HepG2 (cell line): Measurements from ENCODE around the gene SRRT. TPM values are rescaled to one million over a fixed set of nuclear protein-coding genes. Genes with fewer than 3 reads are reported as not detected.
A peak's percentile ranks its signal among the peaks of the same experiment; 100 is the strongest.

Experiments used
- ARID2 ChIP-seq: sonication (generic); formaldehyde crosslinking; IDR thresholded peaks from 2 replicates; pipeline ENCODE4 v1.8.1; 2022; ENCODE audit warnings: mild to moderate bottlenecking, missing genetic modification reagents, borderline replicate concordance
- BCL6 ChIP-seq: IDR thresholded peaks from 2 replicates; pipeline ENCODE4 v1.6.1; 2016; ENCODE audit warnings: missing genetic modification reagents, missing compliant biosample characterization
- CEBPB ChIP-seq: IDR thresholded peaks from 2 replicates; pipeline ENCODE4 v1.6.1; 2011; ENCODE audit warnings: low read depth, low read length, improper control_type of control experiment, borderline replicate concordance
- CREM ChIP-seq, 2 experiments: sonication (generic) in 1 of 2; formaldehyde crosslinking in 1 of 2; IDR thresholded peaks; 2 replicates each; pipeline versions ENCODE4 v1.4.0 to v1.6.1; 2016 to 2020; ENCODE audit warnings: antibody characterized with exemption in 1 of 2, mild to moderate bottlenecking in 1 of 2, missing genetic modification reagents in 1 of 2
- HMGA1 ChIP-seq: sonication (generic); formaldehyde crosslinking; conservative IDR thresholded peaks from 2 replicates; pipeline ENCODE4 v1.4.0; 2020; ENCODE audit warnings: missing genetic modification reagents
- JDP2 ChIP-seq: sonication (generic); formaldehyde crosslinking; IDR thresholded peaks from 2 replicates; pipeline ENCODE4 v1.8.1; 2022; ENCODE audit warnings: missing genetic modification reagents, borderline replicate concordance
- KDM5B ChIP-seq: sonication (generic); formaldehyde crosslinking; IDR thresholded peaks from 2 replicates; pipeline ENCODE4 v1.4.0; 2020; ENCODE audit warnings: missing genetic modification reagents, mild to moderate bottlenecking, borderline replicate concordance
- KMT2B ChIP-seq: IDR thresholded peaks from 2 replicates; pipeline ENCODE4 v1.6.1; 2016; ENCODE audit warnings: missing genetic modification reagents, missing compliant biosample characterization
- MED13 ChIP-seq: sonication (generic); formaldehyde crosslinking; IDR thresholded peaks from 2 replicates; pipeline ENCODE4 v1.5.0; 2020; ENCODE audit warnings: missing genetic modification reagents
- MIXL1 ChIP-seq: IDR thresholded peaks from 2 replicates; pipeline ENCODE4 v1.6.1; 2016
- MTF1 ChIP-seq: sonication (generic); formaldehyde crosslinking; IDR thresholded peaks from 2 replicates; pipeline ENCODE4 v1.5.0; 2020; ENCODE audit warnings: missing genetic modification reagents
- NONO ChIP-seq, 2 experiments: fragments of 450-650 bp in 1 of 2; sonication (generic) in 1 of 2; formaldehyde crosslinking in 1 of 2; IDR thresholded peaks in 1 of 2; conservative IDR thresholded peaks in 1 of 2; 2 replicates each; pipeline versions ENCODE4 v1.6.1 to v1.8.0; 2017 to 2022; ENCODE audit warnings: mild to moderate bottlenecking in 1 of 2, missing genetic modification reagents in 1 of 2, moderate library complexity in 1 of 2
- PAF1 ChIP-seq: IDR thresholded peaks from 2 replicates; pipeline ENCODE4 v1.6.1; 2016; ENCODE audit warnings: missing genetic modification reagents, missing compliant biosample characterization
- SUZ12 ChIP-seq: fragments of 150-350 bp; IDR thresholded peaks from 2 replicates; pipeline ENCODE4 v1.6.1; 2014; ENCODE audit warnings: low read depth, low read length
- TGIF2 ChIP-seq: IDR thresholded peaks from 2 replicates; pipeline ENCODE4 v1.6.1; 2016; ENCODE audit warnings: control low read depth, missing compliant biosample characterization
- THAP11 ChIP-seq: IDR thresholded peaks from 2 replicates; pipeline ENCODE4 v1.6.1; 2016; ENCODE audit warnings: missing biosample characterization, missing genetic modification reagents
- ZMYM4 ChIP-seq: sonication (generic); formaldehyde crosslinking; IDR thresholded peaks from 2 replicates; pipeline ENCODE4 v1.8.1; 2023; ENCODE audit warnings: mild to moderate bottlenecking, missing genetic modification reagents
- ZNF331 ChIP-seq: sonication (generic); formaldehyde crosslinking; IDR thresholded peaks from 2 replicates; pipeline ENCODE4 v1.4.0; 2020; ENCODE audit warnings: missing genetic modification reagents
- ZNF34 ChIP-seq: sonication (generic); formaldehyde crosslinking; IDR thresholded peaks from 2 replicates; pipeline ENCODE4 v1.4.0; 2020; ENCODE audit warnings: mild to moderate bottlenecking, missing genetic modification reagents, borderline replicate concordance
- ZNF547 ChIP-seq: sonication (generic); formaldehyde crosslinking; IDR thresholded peaks from 2 replicates; pipeline ENCODE4 v1.5.1; 2020; ENCODE audit warnings: mild to moderate bottlenecking, missing genetic modification reagents
- ZSCAN21 ChIP-seq: sonication (generic); formaldehyde crosslinking; IDR thresholded peaks from 2 replicates; pipeline ENCODE4 v1.8.0; 2022; ENCODE audit warnings: mild to moderate bottlenecking, missing genetic modification reagents, moderate library complexity, borderline replicate concordance
- ZSCAN30 ChIP-seq: sonication (generic); formaldehyde crosslinking; IDR thresholded peaks from 2 replicates; pipeline ENCODE4 v1.5.0; 2020; ENCODE audit warnings: mild to moderate bottlenecking, missing genetic modification reagents
- ZZZ3 ChIP-seq: sonication (generic); formaldehyde crosslinking; IDR thresholded peaks from 2 replicates; pipeline ENCODE4 v1.4.0; 2020; ENCODE audit warnings: missing genetic modification reagents, mild to moderate bottlenecking, borderline replicate concordance
- polyA plus RNA-seq, 8 experiments: library from polyadenylated mRNA; depleted of rRNA in 3 of 8; stranded (reverse) in 7 of 8; unstranded in 1 of 8; fragments of >200 nt; fragmentation: Illumina TruSeq in 4 of 8; extraction: Trizol in 4 of 8; gene quantifications; 2 replicates each; pipeline versions ENCODE4 v1.2.1 to v1.2.3, GENCODE V29; 2011 to 2016; ENCODE audit warnings: low read depth in 4 of 8, missing spikeins in 1 of 8, mixed read lengths in 1 of 8; ENCODE audit not compliant: insufficient read depth in 1 of 8
- total RNA-seq, 5 experiments: library from RNA; depleted of rRNA; stranded (reverse); fragments of >200 nt; fragmentation: Illumina TruSeq; extraction: Trizol; gene quantifications; 2 replicates each; pipeline ENCODE4 v1.2.3, GENCODE V29; 2016; ENCODE audit warnings: low read depth in 1 of 5
- TF ChIP-seq, protein P1 (sequence below): sonication (generic); formaldehyde crosslinking; IDR thresholded peaks from 2 replicates; pipeline ENCODE4 v1.5.0; 2020; ENCODE audit warnings: missing genetic modification reagents
- TF ChIP-seq, protein P2 (sequence below): sonication (generic); formaldehyde crosslinking; IDR thresholded peaks from 2 replicates; pipeline ENCODE4 v1.9.0; 2021; ENCODE audit warnings: missing genetic modification reagents, mild to moderate bottlenecking, borderline replicate concordance
- TF ChIP-seq, protein P3 (sequence below): sonication (generic); formaldehyde crosslinking; IDR thresholded peaks from 2 replicates; pipeline ENCODE4 v1.8.0; 2022; ENCODE audit warnings: mild to moderate bottlenecking, missing genetic modification reagents, moderate library complexity
- TF ChIP-seq, protein P4 (sequence below): sonication (generic); formaldehyde crosslinking; IDR thresholded peaks from 2 replicates; pipeline ENCODE4 v1.4.0; 2020; ENCODE audit warnings: mild to moderate bottlenecking, low read depth, missing genetic modification reagents

SRRT gene
- total and polyA plus RNA-seq, 2 of the 13 experiments (the other 11 are each of a cell fraction or from before 2014, with no cell fraction given), result 26.2 to 106 TPM

- no peak for TF ChIP-seq PAF1 (CRISPR knock-in tag)
- TF ChIP-seq ZSCAN30 (CRISPR knock-in tag), result no peak
- 0 out of 2 replicates have a peak, but pooled peaks have one; percentile 52 for TF ChIP-seq ZNF547 (CRISPR knock-in tag)
- no peak for TF ChIP-seq NONO (IDR thresholded peaks at IDR 0.05)
- TF ChIP-seq NONO (CRISPR knock-in tag; conservative IDR thresholded peaks at IDR 0.05), result peak; percentile 92
- TF ChIP-seq MIXL1 (CRISPR knock-in tag), result no peak
- peak; percentile 57; the same call in 1 of the 2 replicates for TF ChIP-seq ZNF331 (CRISPR knock-in tag)
- peak; percentile 85 for TF ChIP-seq KMT2B (CRISPR knock-in tag)
- peak; percentile 66 for TF ChIP-seq ZSCAN21 (CRISPR knock-in tag)
- TF ChIP-seq KDM5B, result peak; percentile 73; the same call in 1 of the 2 replicates
- no peak for TF ChIP-seq JDP2 (CRISPR knock-in tag)
- TF ChIP-seq THAP11, result peak; percentile 95
- TF ChIP-seq, protein P1, sequence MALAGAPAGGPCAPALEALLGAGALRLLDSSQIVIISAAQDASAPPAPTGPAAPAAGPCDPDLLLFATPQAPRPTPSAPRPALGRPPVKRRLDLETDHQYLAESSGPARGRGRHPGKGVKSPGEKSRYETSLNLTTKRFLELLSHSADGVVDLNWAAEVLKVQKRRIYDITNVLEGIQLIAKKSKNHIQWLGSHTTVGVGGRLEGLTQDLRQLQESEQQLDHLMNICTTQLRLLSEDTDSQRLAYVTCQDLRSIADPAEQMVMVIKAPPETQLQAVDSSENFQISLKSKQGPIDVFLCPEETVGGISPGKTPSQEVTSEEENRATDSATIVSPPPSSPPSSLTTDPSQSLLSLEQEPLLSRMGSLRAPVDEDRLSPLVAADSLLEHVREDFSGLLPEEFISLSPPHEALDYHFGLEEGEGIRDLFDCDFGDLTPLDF (CRISPR knock-in tag), result peak; percentile 94
- TF ChIP-seq MED13 (CRISPR knock-in tag), result no peak
- TF ChIP-seq CREM (IDR thresholded peaks at IDR 0.05), result peak; percentile 74
- TF ChIP-seq CREM (CRISPR knock-in tag; IDR thresholded peaks at IDR 0.05), result no peak
- TF ChIP-seq TGIF2 (CRISPR knock-in tag), result 0 out of 2 replicates have a peak, but pooled peaks have one; percentile 51
- TF ChIP-seq ARID2 (CRISPR knock-in tag), result 0 out of 2 replicates have a peak, but pooled peaks have one; percentile 70
- TF ChIP-seq HMGA1 (CRISPR knock-in tag), result no peak
- peak; percentile 98 for TF ChIP-seq ZMYM4 (CRISPR knock-in tag)
- TF ChIP-seq, protein P2, sequence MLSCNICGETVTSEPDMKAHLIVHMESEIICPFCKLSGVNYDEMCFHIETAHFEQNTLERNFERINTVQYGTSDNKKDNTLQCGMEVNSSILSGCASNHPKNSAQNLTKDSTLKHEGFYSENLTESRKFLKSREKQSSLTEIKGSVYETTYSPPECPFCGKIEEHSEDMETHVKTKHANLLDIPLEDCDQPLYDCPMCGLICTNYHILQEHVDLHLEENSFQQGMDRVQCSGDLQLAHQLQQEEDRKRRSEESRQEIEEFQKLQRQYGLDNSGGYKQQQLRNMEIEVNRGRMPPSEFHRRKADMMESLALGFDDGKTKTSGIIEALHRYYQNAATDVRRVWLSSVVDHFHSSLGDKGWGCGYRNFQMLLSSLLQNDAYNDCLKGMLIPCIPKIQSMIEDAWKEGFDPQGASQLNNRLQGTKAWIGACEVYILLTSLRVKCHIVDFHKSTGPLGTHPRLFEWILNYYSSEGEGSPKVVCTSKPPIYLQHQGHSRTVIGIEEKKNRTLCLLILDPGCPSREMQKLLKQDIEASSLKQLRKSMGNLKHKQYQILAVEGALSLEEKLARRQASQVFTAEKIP (CRISPR knock-in tag), result no peak
- TF ChIP-seq, protein P3, sequence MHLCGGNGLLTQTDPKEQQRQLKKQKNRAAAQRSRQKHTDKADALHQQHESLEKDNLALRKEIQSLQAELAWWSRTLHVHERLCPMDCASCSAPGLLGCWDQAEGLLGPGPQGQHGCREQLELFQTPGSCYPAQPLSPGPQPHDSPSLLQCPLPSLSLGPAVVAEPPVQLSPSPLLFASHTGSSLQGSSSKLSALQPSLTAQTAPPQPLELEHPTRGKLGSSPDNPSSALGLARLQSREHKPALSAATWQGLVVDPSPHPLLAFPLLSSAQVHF (CRISPR knock-in tag), result peak; percentile 70; the same call in 1 of the 2 replicates
- TF ChIP-seq, protein P4, sequence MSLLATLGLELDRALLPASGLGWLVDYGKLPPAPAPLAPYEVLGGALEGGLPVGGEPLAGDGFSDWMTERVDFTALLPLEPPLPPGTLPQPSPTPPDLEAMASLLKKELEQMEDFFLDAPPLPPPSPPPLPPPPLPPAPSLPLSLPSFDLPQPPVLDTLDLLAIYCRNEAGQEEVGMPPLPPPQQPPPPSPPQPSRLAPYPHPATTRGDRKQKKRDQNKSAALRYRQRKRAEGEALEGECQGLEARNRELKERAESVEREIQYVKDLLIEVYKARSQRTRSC (CRISPR knock-in tag), result no peak
- TF ChIP-seq ZZZ3, result peak; percentile 99; the same call in 1 of the 2 replicates
- TF ChIP-seq CEBPB, result no peak
- TF ChIP-seq BCL6 (CRISPR knock-in tag), result no peak; the same call in 1 of the 2 replicates
- TF ChIP-seq MTF1 (CRISPR knock-in tag), result no peak
- no peak for TF ChIP-seq SUZ12
- peak; percentile 88; the same call in 1 of the 2 replicates for TF ChIP-seq ZNF34 (CRISPR knock-in tag)
Observed at GRCh38 chr7:100874577-100875355, at the start of gene SRRT (continued).
